GM12891 (cell line): ENCODE results near the gene EML1.

Experiments used
- DNase-seq: peaks from one replicate; pipeline ENCODE4 v3.0.0; 2011; ENCODE audit warnings: low spot score; ENCODE audit not compliant: insufficient read length
- FAIRE-seq: peaks from 2 replicates; lab custom pipeline; 2011; peaks lifted over from hg19 to GRCh38; lab: Jason Lieb, UNC
- PAX5 ChIP-seq: IDR thresholded peaks from 2 replicates; pipeline ENCODE4 v1.6.1; 2011; ENCODE audit warnings: low read length, moderate library complexity, mild to moderate bottlenecking; ENCODE audit not compliant: insufficient read depth, severe bottlenecking
- POLR2A ChIP-seq: IDR thresholded peaks from 2 replicates; pipeline ENCODE4 v1.6.1; 2011; ENCODE audit warnings: low read depth, low read length, control low read depth
- POLR2AphosphoS5 ChIP-seq: IDR thresholded peaks from 2 replicates; pipeline ENCODE4 v1.6.1; 2011; ENCODE audit warnings: low read depth, low read length, control low read depth
- POU2F2 ChIP-seq: IDR thresholded peaks from 2 replicates; pipeline ENCODE4 v1.6.1; 2011; ENCODE audit warnings: low read depth, mild to moderate bottlenecking, control low read depth, low read length, moderate library complexity
- SPI1 ChIP-seq: IDR thresholded peaks from 2 replicates; pipeline ENCODE4 v1.6.1; 2011; ENCODE audit warnings: low read depth, low read length, control low read depth
- TAF1 ChIP-seq: IDR thresholded peaks from 2 replicates; pipeline ENCODE4 v1.6.1; 2011; ENCODE audit warnings: low read depth, low read length, control low read depth

EML1 gene

GRCh38 chr14:99792210-99792535, 1.0 kb upstream of the EML1 start:
- TF ChIP-seq POU2F2 (no peak), SPI1 (no peak), TAF1 (no peak), POLR2A (no peak), POLR2AphosphoS5 (no peak), PAX5 (no peak)
- FAIRE-seq (no peak), DNase-seq (no peak)

- TF ChIP-seq POU2F2 (no peak), PAX5 (no peak), POLR2AphosphoS5 (no peak), POLR2A (no peak), SPI1 (no peak), TAF1 (no peak)
- FAIRE-seq (no peak), DNase-seq (no peak)
These were observed 531 bp upstream of the EML1 start for GRCh38 chr14:99792551-99793212.

GRCh38 chr14:99794151-99794780, 1.1 kb downstream of the EML1 start:
- no peak for DNase-seq
- TF ChIP-seq PAX5 (no peak), TAF1 (no peak), POLR2A (no peak), POU2F2 (no peak), SPI1 (no peak)
- no peak for FAIRE-seq

GRCh38 chr14:99795046-99795445, 1.8 kb downstream of the EML1 start:
- no peak for DNase-seq
- FAIRE-seq = no peak
- TF ChIP-seq POLR2AphosphoS5 = no peak
- TF ChIP-seq TAF1 = no peak
- TF ChIP-seq PAX5 = no peak
- TF ChIP-seq POLR2A = no peak
- no peak for TF ChIP-seq POU2F2
- no peak for TF ChIP-seq SPI1

GRCh38 chr14:99797231-99797630, 4.0 kb downstream of the EML1 start:
- TF ChIP-seq POU2F2 (no peak), SPI1 (no peak), TAF1 (no peak), POLR2A (no peak), PAX5 (no peak), POLR2AphosphoS5 (no peak)
- FAIRE-seq = no peak

GRCh38 chr14:99800781-99801180, 7.6 kb downstream of the EML1 start:
- DNase-seq (no peak), FAIRE-seq (no peak)
- TF ChIP-seq SPI1 (no peak), POLR2AphosphoS5 (no peak), PAX5 (no peak), POLR2A (no peak)

More at GRCh38 chr14:99797231-99797630, 4.0 kb downstream of the EML1 start:
- no peak for DNase-seq

GRCh38 chr14:99802301-99803105, 9.3 kb downstream of the EML1 start:
- DNase-seq (no peak), FAIRE-seq (no peak)
- TF ChIP-seq SPI1 = no peak
- TF ChIP-seq TAF1 = no peak
- TF ChIP-seq PAX5 = no peak
- TF ChIP-seq POU2F2 = no peak
- TF ChIP-seq POLR2A = no peak
- no peak for TF ChIP-seq POLR2AphosphoS5

- TF ChIP-seq POLR2A (no peak), SPI1 (no peak), POU2F2 (no peak), TAF1 (no peak), PAX5 (no peak), POLR2AphosphoS5 (no peak)
- no peak for FAIRE-seq
- DNase-seq = no peak
These were observed 10.0 kb downstream of the EML1 start for GRCh38 chr14:99803106-99803775.

GRCh38 chr14:99803803-99804202, 10.6 kb downstream of the EML1 start:
- DNase-seq = no peak
- no peak for FAIRE-seq
- TF ChIP-seq TAF1 = no peak
- TF ChIP-seq POLR2A = no peak
- TF ChIP-seq POLR2AphosphoS5 = no peak
- TF ChIP-seq SPI1 = no peak
- no peak for TF ChIP-seq PAX5
- no peak for TF ChIP-seq POU2F2
